Measurements from ENCODE around the gene ARHGEF1.

ARHGEF1 gene

GRCh38 chr19:41920882-41921576 is 38.0 kb downstream of the ARHGEF1 start:
- no peak for DNase-seq

GRCh38 chr19:41921577-41922576 is 38.9 kb downstream of the ARHGEF1 start:
- no peak for DNase-seq

GRCh38 chr19:41922585-41922984 is 39.6 kb downstream of the ARHGEF1 start:
- DNase-seq: no peak

- no peak for DNase-seq
Measured at GRCh38 chr19:41923045-41923788, 40.2 kb downstream of the ARHGEF1 start.

GRCh38 chr19:41924151-41925145 is 41.5 kb downstream of the ARHGEF1 start:
- no peak for DNase-seq

- DNase-seq: no peak
Measured at GRCh38 chr19:41925208-41926003, 42.4 kb downstream of the ARHGEF1 start.

GRCh38 chr19:41926028-41926762 is 43.2 kb downstream of the ARHGEF1 start:
- DNase-seq: no peak

GRCh38 chr19:41926763-41927496 is 43.9 kb downstream of the ARHGEF1 start:
- DNase-seq: no peak

GRCh38 chr19:41927497-41928192 is 44.7 kb downstream of the ARHGEF1 start:
- DNase-seq: no peak

- DNase-seq: peak; percentile 14
Measured at GRCh38 chr19:41928221-41928683, 45.3 kb downstream of the ARHGEF1 start, which contains the start of gene ERFL. Gene ERFL, minus strand, starts transcription at chr19:41928449. Its CDS starts 15,530 bp downstream, at chr19:41912919.

- no peak for DNase-seq
Measured at GRCh38 chr19:41928754-41929535, 46.0 kb downstream of the ARHGEF1 start.

GRCh38 chr19:41929536-41930071 is 46.6 kb downstream of the ARHGEF1 start:
- no peak for DNase-seq

- DNase-seq: no peak
Measured at GRCh38 chr19:41930322-41930722, 47.3 kb downstream of the ARHGEF1 start.

GRCh38 chr19:41930926-41931592 is 48.1 kb downstream of the ARHGEF1 start:
- DNase-seq: no peak

GRCh38 chr19:41932259-41932719 is 49.3 kb downstream of the ARHGEF1 start:
- DNase-seq: no peak

GRCh38 chr19:41932720-41933332 is 49.8 kb downstream of the ARHGEF1 start:
- DNase-seq: no peak
